ENCODE data around the gene ARSB. TPM values are rescaled to one million over a fixed set of nuclear protein-coding genes. Genes with fewer than 3 reads are reported as not detected.

Gene ARSB
- total and polyA plus RNA-seq, 9 donors, result 3.1 to 10.6 (median 7.6) TPM

GRCh38 chr5:78889369-78890140 lies 95.6 kb downstream of the ARSB start:
- H3K27me3 ChIP-seq, result no peaks in the 10 kb centered on the region
- no peaks in the 10 kb centered on the region for H3K9me3 ChIP-seq
- TF ChIP-seq POLR2A (IDR thresholded peaks at IDR 0.05), result no peak
- TF ChIP-seq, protein P1, sequence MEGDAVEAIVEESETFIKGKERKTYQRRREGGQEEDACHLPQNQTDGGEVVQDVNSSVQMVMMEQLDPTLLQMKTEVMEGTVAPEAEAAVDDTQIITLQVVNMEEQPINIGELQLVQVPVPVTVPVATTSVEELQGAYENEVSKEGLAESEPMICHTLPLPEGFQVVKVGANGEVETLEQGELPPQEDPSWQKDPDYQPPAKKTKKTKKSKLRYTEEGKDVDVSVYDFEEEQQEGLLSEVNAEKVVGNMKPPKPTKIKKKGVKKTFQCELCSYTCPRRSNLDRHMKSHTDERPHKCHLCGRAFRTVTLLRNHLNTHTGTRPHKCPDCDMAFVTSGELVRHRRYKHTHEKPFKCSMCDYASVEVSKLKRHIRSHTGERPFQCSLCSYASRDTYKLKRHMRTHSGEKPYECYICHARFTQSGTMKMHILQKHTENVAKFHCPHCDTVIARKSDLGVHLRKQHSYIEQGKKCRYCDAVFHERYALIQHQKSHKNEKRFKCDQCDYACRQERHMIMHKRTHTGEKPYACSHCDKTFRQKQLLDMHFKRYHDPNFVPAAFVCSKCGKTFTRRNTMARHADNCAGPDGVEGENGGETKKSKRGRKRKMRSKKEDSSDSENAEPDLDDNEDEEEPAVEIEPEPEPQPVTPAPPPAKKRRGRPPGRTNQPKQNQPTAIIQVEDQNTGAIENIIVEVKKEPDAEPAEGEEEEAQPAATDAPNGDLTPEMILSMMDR (IDR thresholded peaks at IDR 0.05), result no peak
- TF ChIP-seq EP300 (IDR thresholded peaks at IDR 0.05), result no peak
- no peak overlapping the region for H3K4me3 ChIP-seq
- no peak for DNase-seq
- intact Hi-C loops (cut with DNase I), result no loop called here
- H3K4me1 ChIP-seq (ENCODE audit: insufficient read depth), result peaks cover 2% of the 10 kb centered on the region
- no peaks in the 10 kb centered on the region for H3K36me3 ChIP-seq
- no peak overlapping the region for H3K27ac ChIP-seq
- 74 to 85% (median 81%) methylated on average over 6 of the region's 6 CpGs for WGBS, 3 donors

GRCh38 chr5:78888580-78889368 lies 96.3 kb downstream of the ARSB start:
- Histone ChIP-seq H3K4me1 (ENCODE audit: insufficient read depth) (peaks cover 1% of the 10 kb centered on the region), H3K9me3 (no peaks in the 10 kb centered on the region), H3K36me3 (no peaks in the 10 kb centered on the region), H3K27ac (no peak overlapping the region), H3K4me3 (no peak overlapping the region), H3K27me3 (no peaks in the 10 kb centered on the region)
- DNase-seq, result peak in 2 of 5 donors; percentile 25 to 42
- WGBS, 3 donors, result 63 to 71% (median 68%) methylated on average over 10 of the region's 10 CpGs
- intact Hi-C loops (cut with DNase I), result no loop called here
- TF ChIP-seq EP300 (IDR thresholded peaks at IDR 0.05) (no peak), POLR2A (IDR thresholded peaks at IDR 0.05) (no peak)
- TF ChIP-seq, protein P1 (IDR thresholded peaks at IDR 0.05), result no peak

- no peak overlapping the region for H3K4me3 ChIP-seq
- H3K9me3 ChIP-seq, result no peaks in the 10 kb centered on the region
- intact Hi-C loops (cut with DNase I), result no loop called here
- no peak overlapping the region for H3K27ac ChIP-seq
- no peak for DNase-seq
- TF ChIP-seq, protein P1 (IDR thresholded peaks at IDR 0.05), result no peak
- TF ChIP-seq EP300 (IDR thresholded peaks at IDR 0.05) (no peak), POLR2A (IDR thresholded peaks at IDR 0.05) (no peak)
- WGBS, 3 donors, result 87 to 95% (median 92%) methylated on average over 6 of the region's 6 CpGs
- no peaks in the 10 kb centered on the region for H3K27me3 ChIP-seq
- no peaks in the 10 kb centered on the region for H3K4me1 ChIP-seq (ENCODE audit: insufficient read depth)
- H3K36me3 ChIP-seq, result no peaks in the 10 kb centered on the region
These were observed 97.6 kb downstream of the ARSB start for GRCh38 chr5:78887384-78888118.
